BE2C (cell line): ENCODE data around the gene DIPK1A.

Experiments used
- DNase-seq: peaks from one replicate; pipeline ENCODE4 v3.0.0-alpha.2; 2020
- H3K27me3 ChIP-seq: fragments of 250-450 bp; sonication (Bioruptor Pico); 2 replicates; pipeline ENCODE4 v1.5.1; 2020; ENCODE audit warnings: mild to moderate bottlenecking
- H3K36me3 ChIP-seq: fragments of 250-450 bp; sonication (Bioruptor Pico); 2 replicates; pipeline ENCODE4 v1.5.1; 2020; ENCODE audit warnings: mild to moderate bottlenecking
- H3K4me1 ChIP-seq: fragments of 250-450 bp; sonication (Bioruptor Pico); 2 replicates; pipeline ENCODE4 v1.5.1; 2020
- H3K4me3 ChIP-seq: 2 replicates; pipeline ENCODE4 v1.5.1; 2011; ENCODE audit warnings: low read depth, low read length
- H3K9me3 ChIP-seq: fragments of 250-450 bp; sonication (Bioruptor Pico); 2 replicates; pipeline ENCODE4 v1.5.1; 2020
- CTCF ChIP-seq: IDR thresholded peaks from 2 replicates; pipeline ENCODE4 v1.5.1; 2012; ENCODE audit warnings: mild to moderate bottlenecking, low read depth, low read length

DIPK1A gene

GRCh38 chr1:92994105-92994712 is 32.9 kb upstream of the DIPK1A start:
- H3K36me3 ChIP-seq = no peaks in the 10 kb centered on the region
- H3K4me1 ChIP-seq = peaks cover 4% of the 10 kb centered on the region; the same call in 1 of the 2 replicates
- no peaks in the 10 kb centered on the region for H3K27me3 ChIP-seq
- TF ChIP-seq CTCF = peak; percentile 68
- peak; percentile 63 for DNase-seq
- H3K9me3 ChIP-seq = no peaks in the 10 kb centered on the region
- H3K4me3 ChIP-seq = no peak overlapping the region

- Histone ChIP-seq H3K27me3 (no peaks in the 10 kb centered on the region), H3K36me3 (no peaks in the 10 kb centered on the region), H3K4me1 (peaks cover 4% of the 10 kb centered on the region; the same call in 1 of the 2 replicates), H3K4me3 (no peak overlapping the region), H3K9me3 (no peaks in the 10 kb centered on the region)
- no peak for DNase-seq
- no peak for TF ChIP-seq CTCF
Observed at GRCh38 chr1:92993581-92993980, 32.3 kb upstream of the DIPK1A start.

GRCh38 chr1:92992877-92993276 is 31.6 kb upstream of the DIPK1A start:
- no peak for TF ChIP-seq CTCF
- no peak for DNase-seq
- no peaks in the 10 kb centered on the region for H3K36me3 ChIP-seq
- no peak overlapping the region for H3K4me3 ChIP-seq
- H3K4me1 ChIP-seq = peaks cover 4% of the 10 kb centered on the region; the same call in 1 of the 2 replicates
- no peaks in the 10 kb centered on the region for H3K9me3 ChIP-seq
- no peaks in the 10 kb centered on the region for H3K27me3 ChIP-seq

- DNase-seq = no peak
- H3K9me3 ChIP-seq = no peaks in the 10 kb centered on the region
- no peaks in the 10 kb centered on the region for H3K27me3 ChIP-seq
- no peak for TF ChIP-seq CTCF
- no peaks in the 10 kb centered on the region for H3K36me3 ChIP-seq
- peaks cover 4% of the 10 kb centered on the region; the same call in 1 of the 2 replicates for H3K4me1 ChIP-seq
- no peak overlapping the region for H3K4me3 ChIP-seq
Observed at GRCh38 chr1:92992054-92992453, 30.8 kb upstream of the DIPK1A start.

GRCh38 chr1:92990828-92991227 is 29.6 kb upstream of the DIPK1A start:
- no peak for DNase-seq
- H3K27me3 ChIP-seq = no peaks in the 10 kb centered on the region
- no peaks in the 10 kb centered on the region for H3K36me3 ChIP-seq
- peaks cover 4% of the 10 kb centered on the region; the same call in 1 of the 2 replicates for H3K4me1 ChIP-seq
- no peak for TF ChIP-seq CTCF
- H3K4me3 ChIP-seq = no peak overlapping the region
- no peaks in the 10 kb centered on the region for H3K9me3 ChIP-seq

GRCh38 chr1:92989936-92990583 is 28.8 kb upstream of the DIPK1A start:
- Histone ChIP-seq H3K36me3 (no peaks in the 10 kb centered on the region), H3K4me1 (peaks cover 4% of the 10 kb centered on the region; the same call in 1 of the 2 replicates), H3K4me3 (no peak overlapping the region), H3K27me3 (no peaks in the 10 kb centered on the region), H3K9me3 (no peaks in the 10 kb centered on the region)
- no peak for DNase-seq
- no peak for TF ChIP-seq CTCF
